D341Med (cell line): ENCODE measurements around the gene PSMC3IP.

ENCODE experiments used
- DNase-seq: peaks from one replicate; pipeline ENCODE4 v3.0.0; 2012; ENCODE audit warnings: low spot score

The PSMC3IP gene

GRCh38 chr17:42585353-42585752 lies 7.8 kb upstream of the PSMC3IP start:
- no peak for DNase-seq

- no peak for DNase-seq
Measured at GRCh38 chr17:42584880-42585279, 7.4 kb upstream of the PSMC3IP start.

DNA sequence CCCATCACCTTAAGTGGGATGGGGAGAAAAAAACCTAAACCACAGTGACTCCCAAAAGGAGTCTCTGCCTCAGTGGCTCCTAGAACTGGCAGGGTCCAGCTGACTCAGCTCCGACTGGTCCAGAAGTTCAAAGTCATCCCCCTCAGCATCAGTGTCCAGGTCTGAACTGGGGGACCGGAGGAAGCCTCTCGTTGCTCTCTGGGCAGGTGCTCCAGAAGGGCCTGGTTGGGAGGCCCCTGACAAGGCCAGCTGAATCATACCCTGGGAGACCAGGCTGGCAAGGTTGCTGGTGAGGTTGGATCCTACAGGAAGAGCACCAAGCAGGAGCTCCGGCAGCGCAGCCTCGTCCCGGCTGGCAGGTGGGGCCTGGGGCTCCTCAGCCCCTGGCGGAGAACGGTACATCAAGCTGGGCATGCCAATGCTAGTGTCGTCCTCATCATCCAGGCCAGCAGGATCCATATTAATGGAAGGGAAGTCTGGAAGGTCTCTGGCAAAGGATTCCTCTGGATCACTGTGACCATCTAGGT lies 4.3 kb upstream of the PSMC3IP start:
- DNase-seq, result no peak

DNA sequence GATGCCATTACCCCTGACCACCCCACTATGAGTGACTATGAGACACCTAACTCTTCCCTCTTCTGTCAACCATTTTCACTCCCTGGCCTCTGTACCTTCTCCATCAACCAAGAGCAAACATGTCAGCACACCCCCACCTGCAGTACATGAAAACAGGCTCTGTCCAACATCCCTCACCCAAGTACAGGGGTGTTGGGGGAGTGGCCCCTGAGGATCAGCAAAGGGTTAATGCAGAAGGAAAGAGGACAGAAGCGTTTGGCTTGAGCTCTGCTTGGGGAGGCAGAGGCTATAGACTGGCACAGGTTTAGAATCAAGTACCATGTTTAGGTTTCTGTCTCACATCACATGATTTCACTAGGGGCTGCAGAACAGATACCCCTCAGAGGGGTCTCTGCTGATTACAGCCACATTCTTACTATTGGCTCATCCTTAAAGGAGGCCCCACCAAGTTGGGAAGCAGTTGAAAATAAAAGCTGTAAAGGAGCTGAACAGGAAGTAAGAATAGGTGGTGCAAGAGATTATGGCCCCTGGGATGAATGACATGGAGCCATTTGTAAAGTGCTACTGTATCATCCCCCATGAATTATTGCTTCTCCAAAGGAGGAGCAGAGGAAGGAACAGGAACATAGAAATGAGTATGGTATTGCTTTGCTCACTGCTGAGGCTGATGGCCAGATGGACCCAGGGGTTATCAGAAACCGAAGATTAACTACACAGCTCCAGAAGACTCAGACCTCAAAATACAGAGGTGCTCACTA lies 2.4 kb upstream of the PSMC3IP start:
- no peak for DNase-seq

DNA sequence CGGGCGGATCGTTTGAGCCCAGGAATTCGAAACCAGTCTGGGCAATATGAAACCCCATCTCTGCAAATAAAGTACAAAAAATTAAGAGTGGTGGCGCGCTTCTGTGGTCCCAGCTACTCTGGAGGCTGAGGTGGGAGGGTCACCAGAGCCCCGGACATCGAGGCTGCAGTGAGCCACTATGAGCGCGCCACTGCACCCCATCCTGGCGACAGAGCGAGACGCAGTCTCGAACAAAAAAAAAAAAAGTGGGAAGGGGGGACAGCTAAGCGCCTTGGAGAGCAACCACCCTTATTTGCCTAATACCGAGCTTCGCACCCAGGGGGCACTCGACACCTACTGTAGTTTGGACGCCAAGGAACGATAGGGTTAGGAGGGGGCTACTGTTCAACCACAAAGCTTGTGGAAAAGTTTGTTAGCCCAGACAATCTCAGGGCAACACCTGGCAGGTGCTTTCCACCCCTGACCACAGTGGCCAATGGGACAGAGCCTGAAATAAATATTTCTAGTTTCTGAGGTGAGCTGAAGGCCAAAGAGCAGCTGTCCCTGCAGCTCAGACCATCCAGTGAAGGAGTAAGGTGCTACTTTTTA lies 847 bp upstream of the PSMC3IP start:
- peak; percentile 92 for DNase-seq

DNA sequence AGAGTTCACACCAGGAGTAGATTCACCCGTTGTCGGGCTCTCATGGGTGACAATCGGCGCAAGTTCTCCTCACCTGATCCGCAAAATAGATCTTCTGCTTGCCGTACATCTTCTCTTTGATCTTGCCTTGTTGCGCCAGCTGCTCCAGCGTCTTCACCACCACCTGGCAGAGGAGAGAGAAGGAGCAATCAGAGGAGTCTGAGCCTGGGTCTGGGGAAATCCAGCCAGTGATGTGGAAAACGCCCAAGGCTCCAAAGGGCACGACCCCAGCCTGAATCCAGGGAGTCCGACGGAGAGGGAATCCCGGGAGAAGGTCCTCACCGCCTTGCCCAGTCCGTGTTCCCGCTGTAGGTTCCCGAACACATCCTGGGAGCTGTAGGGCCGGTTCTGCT lies 393 bp downstream of the PSMC3IP start:
- DNase-seq, result no peak

GRCh38 chr17:42574463-42574862 lies 3.1 kb downstream of the PSMC3IP start:
- DNase-seq, result no peak

- no peak for DNase-seq
Measured at GRCh38 chr17:42573095-42573494, 4.4 kb downstream of the PSMC3IP start.

DNA sequence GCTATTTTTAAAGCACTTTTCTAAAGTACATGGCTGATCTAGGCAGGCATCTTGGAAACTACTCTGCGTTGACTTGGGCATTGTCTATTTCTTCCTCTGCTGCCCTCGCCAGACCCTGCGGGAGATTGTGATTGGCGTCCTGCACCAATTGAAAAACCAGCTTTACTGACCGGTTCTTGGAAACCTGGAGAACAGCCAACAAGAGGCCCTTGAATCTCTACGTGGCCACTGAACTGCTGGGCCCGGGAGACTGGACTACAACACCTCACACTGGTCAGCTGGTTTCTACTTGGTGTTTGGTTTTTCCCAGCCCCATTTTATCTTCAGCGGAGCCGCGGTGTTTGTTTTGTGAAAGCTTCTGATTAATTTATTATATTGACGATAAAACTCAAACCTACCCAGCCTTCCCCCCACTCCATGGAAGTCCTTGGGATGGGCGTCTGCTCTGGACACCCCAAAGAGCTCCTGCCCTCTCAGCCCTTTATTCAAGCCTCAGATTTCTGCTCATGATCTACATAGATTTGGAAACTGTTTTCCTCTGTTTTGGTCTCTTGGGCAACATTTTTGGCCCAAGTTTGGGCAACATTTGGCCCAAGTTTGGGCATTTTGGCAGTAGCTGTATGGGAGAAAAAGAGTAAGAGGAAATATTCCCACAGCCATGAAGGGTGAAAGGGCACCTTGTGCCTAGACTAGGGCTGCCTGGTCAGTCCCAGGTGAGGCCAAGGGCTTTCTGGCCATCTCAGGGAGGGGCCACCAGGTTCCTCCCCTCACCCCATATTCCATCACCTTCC lies 5.9 kb downstream of the PSMC3IP start:
- DNase-seq, result no peak

DNA sequence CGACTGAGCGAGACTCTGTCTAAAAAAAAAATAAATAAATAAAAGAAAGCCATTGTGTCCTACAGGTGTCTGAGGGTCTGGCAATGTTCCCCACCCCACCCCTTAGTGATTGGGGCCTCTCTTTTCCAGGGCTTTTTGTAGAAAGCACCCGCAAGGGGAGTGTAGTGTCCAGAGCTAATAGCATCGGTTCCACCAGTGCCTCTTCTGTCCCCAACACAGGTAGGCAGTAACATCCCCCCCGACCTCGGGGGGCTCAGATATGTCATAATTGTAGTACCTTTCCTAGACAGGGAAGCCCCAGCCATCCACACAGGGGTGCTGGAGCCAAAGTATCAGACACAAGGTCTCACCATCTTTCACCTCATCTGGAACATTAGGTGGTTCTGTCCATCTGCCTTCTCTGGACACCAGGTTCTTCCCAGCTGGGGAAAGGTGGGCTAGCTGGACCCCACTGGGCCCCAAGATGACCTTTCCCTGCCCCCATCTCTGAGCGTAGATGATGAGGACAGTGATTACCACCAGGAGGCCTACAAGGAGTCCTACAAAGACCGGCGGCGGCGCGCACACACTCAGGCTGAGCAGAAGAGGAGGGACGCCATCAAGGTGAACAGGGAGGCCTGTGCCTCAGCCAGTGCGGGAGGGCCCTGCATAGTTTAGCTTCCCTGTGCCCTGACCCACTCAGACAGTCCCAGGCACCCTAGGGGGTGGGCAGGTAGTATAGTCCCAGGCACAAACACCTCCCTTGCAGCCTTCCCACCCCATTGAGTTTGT lies 9.0 kb downstream of the PSMC3IP start:
- DNase-seq, result no peak

DNA sequence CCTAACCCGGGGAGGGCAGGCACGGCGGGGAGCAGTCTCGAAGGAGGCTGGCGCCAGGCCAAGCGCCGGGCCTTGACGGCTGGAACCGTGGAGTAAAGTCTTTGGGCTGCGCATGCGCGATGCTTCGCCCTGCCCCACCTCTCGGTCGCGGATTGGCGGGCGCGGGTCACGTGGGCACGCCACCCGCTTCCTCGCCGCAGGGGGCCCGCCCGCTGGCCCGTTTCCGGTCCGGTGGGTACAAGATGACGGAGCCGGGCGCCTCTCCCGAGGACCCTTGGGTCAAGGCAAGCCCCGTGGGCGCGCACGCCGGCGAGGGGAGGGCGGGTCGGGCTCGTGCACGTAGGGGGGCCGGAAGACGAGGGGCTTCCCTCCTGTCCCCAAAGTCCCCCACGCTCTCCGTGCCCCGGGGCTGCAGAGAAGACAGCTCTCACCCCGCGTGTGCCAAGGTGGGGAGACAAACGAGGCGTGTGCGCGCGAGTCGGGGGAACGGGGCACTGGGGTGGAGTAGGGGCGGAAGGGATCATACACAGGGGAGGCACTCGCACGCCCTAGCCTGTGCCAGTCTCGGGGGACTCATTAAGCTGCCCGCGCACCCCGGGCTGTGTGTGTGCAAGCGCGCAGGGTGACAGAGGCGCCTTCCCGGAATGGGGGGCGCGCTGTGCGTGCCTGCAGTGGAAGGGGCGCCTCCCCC lies 10.5 kb downstream of the PSMC3IP start, which contains the start of gene MLX:
Gene MLX, plus strand, starts transcription at position 218 of the 691 bp plus-strand sequence. Its CDS starts 25 bp downstream, at position 243.
- DNase-seq, result peak; percentile 100

DNA sequence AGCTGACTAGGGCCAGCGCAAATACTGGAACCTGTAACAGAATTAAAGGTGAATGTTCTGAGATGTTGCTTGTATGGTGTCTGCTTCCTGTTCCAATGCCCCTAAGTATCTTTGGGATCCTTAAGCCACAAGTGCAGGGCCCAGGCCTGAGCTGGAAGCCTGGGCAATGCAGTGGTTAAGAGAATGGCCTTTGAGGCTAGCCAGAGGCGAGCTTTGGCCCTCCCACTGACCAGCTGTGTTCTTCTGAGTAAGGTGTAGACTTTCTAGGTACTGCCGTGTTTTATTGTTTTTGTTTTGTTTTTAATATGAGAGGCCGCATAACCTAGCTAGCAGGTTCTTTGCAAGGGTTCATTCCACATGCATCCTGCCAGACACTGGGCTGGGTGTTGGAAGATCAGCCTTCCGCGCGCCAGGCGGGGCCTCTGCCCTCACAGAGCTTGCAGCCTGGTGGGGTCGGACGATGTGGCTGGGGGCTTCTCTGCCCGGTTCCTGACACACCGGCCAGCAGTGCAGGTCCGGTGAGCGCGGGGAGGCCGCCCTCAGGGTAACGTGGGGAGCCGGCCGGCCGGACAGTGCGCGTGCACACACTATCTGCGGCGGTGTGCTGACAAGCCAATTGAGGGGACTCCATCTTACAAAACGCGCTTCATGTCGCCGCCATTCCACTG lies 11.2 kb downstream of the PSMC3IP start:
- no peak for DNase-seq

DNA sequence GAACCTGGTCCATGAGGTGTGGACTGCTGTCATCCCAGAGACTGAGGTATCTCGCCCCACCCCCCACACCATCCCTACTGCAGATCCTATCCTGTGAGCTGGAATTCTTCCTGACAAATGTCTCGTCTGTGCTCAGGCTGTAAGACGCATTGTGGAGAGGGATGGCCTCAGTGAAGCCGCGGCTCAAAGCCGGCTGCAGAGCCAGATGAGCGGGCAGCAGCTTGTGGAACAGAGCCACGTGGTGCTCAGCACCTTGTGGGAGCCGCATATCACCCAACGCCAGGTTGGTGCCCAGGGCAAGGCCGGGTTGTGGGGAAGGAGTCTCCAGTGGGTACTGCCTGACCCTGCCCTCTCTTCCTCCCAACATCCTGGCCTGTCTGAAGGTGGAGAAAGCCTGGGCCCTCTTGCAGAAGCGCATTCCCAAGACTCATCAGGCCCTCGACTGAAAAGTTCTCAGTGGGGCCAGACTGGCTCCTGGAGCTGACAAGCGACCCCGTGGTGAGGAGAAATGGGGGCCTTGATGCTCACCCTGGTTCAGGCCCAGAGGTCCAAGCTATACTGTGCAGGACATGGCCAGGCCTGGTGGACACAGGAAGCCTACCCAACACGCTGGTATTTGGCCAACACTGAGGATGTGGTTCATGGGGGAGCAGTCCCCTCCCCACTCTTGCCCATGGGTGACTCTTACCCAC lies 11.9 kb downstream of the PSMC3IP start:
- DNase-seq, result no peak

- DNase-seq, result no peak
Measured at GRCh38 chr17:42564815-42565522, 12.6 kb downstream of the PSMC3IP start.

GRCh38 chr17:42563950-42564349 lies 13.6 kb downstream of the PSMC3IP start:
- no peak for DNase-seq

- DNase-seq, result no peak
Measured at GRCh38 chr17:42563543-42563942, 14.0 kb downstream of the PSMC3IP start.

- DNase-seq, result no peak
Measured at GRCh38 chr17:42563143-42563509, 14.4 kb downstream of the PSMC3IP start.

DNA sequence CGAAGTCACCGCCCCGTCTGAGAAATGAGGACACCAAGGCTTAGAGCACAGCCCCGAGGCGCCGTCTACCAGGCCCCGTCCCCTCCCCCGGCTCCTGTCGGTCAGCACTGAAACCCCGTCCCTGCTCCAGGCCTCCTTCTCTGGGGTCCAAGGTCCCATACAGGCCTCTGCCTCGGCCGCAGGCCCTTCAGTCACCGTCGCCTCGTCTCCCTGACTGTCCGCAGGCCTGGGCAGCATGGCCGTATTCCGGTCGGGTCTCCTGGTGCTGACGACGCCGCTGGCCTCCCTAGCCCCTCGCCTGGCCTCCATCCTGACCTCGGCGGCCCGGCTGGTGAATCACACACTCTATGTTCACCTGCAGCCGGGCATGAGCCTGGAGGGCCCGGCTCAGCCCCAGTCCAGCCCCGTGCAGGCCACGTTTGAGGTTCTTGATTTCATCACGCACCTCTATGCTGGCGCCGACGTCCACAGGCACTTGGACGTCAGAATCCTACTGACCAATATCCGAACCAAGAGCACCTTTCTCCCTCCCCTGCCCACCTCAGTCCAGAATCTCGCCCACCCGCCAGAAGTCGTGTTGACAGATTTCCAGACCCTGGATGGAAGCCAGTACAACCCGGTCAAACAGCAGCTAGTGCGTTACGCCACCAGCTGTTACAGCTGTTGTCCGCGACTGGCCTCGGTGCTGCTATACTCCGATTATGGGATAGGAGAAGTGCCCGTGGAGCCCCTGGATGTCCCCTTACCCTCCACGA lies 15.0 kb downstream of the PSMC3IP start:
- DNase-seq, result no peak

- peak; percentile 99 for DNase-seq
Measured at GRCh38 chr17:42561897-42562387, 15.6 kb downstream of the PSMC3IP start, which contains the start of gene COASY. TSS of gene COASY (plus strand) at chr17:42562148. CDS start at chr17:42562623, 475 bp downstream.
